Loucy (cell line): ENCODE data around the gene FBXL13.

Experiments used
- EZH2phosphoT487 ChIP-seq: fragments of 200-600 bp; IDR thresholded peaks from 2 replicates; pipeline ENCODE4 v1.6.1; 2018; ENCODE audit warnings: antibody characterized with exemption, mild to moderate bottlenecking, moderate library complexity, borderline replicate concordance
- TF ChIP-seq, protein P1 (sequence below): fragments of 200-600 bp; sonication (generic); conservative IDR thresholded peaks from 2 replicates; pipeline ENCODE4 v1.5.1; 2014; ENCODE audit warnings: mild to moderate bottlenecking, antibody characterized with exemption, low read length

DNA sequence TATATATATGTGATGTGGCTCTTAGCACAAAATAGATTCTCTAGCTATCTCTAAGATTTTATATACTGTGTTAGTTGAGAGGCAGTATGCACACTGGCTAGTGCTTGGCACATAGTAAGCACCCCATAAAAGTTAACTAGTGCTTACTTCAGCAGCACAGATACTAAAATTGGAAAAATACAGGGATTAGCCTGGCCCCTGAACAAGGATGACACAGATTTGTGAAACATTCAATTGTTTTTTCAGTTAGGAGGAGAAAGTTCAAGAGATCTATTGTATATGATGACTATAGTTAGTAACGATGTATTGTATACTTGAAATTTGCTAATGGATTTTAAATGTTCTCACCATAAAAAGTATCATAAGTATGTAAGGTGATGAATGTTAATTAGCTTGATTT lies 240.1 kb downstream of the FBXL13 start:
- TF ChIP-seq, protein P1, sequence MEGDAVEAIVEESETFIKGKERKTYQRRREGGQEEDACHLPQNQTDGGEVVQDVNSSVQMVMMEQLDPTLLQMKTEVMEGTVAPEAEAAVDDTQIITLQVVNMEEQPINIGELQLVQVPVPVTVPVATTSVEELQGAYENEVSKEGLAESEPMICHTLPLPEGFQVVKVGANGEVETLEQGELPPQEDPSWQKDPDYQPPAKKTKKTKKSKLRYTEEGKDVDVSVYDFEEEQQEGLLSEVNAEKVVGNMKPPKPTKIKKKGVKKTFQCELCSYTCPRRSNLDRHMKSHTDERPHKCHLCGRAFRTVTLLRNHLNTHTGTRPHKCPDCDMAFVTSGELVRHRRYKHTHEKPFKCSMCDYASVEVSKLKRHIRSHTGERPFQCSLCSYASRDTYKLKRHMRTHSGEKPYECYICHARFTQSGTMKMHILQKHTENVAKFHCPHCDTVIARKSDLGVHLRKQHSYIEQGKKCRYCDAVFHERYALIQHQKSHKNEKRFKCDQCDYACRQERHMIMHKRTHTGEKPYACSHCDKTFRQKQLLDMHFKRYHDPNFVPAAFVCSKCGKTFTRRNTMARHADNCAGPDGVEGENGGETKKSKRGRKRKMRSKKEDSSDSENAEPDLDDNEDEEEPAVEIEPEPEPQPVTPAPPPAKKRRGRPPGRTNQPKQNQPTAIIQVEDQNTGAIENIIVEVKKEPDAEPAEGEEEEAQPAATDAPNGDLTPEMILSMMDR = no peak
- TF ChIP-seq EZH2phosphoT487 = no peak
